ENCODE results near the gene ELL2.

ELL2 gene

DNA sequence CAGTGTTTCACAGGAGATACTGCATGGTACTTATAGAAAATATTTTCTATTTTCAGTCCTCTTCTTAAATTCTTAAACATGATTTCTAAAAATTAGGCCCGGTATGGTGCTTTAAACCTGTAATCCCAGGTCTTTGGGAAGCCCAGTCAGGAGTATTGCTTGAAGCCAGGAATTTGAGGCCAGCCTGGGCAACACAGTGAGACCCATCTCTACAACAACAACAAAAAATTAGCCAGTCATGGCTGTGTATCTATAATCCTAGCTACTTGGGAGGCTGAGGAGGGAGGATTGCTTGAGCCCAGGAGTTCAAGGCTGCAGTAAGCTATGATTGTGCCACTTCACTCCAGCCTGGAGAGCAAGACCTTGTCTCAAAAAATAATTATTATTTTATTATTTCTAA lies 23.3 kb downstream of the ELL2 start:
- H3K4me1 ChIP-seq (ENCODE audit: control insufficient read depth in 1 of 2, insufficient read depth in 2 of 2, low read length in 2 of 2): peaks cover 8 to 10% of the 10 kb centered on the region in 2 donors
- no peak overlapping the region for H3K27ac ChIP-seq (ENCODE audit: low read length)
- no peak overlapping the region for H3K4me3 ChIP-seq (ENCODE audit: low read depth in 1 of 2, low read length in 2 of 2)
- H3K9me3 ChIP-seq (ENCODE audit: control insufficient read depth in 1 of 2, low read length in 2 of 2): no peaks in the 10 kb centered on the region
- H3K27me3 ChIP-seq (ENCODE audit: low read depth, low read length): no peaks in the 10 kb centered on the region
- H3K36me3 ChIP-seq (ENCODE audit: control insufficient read depth in 1 of 2, insufficient read depth in 2 of 2, low read length in 2 of 2): peaks cover 0 to 4% of the 10 kb centered on the region in 2 donors

DNA sequence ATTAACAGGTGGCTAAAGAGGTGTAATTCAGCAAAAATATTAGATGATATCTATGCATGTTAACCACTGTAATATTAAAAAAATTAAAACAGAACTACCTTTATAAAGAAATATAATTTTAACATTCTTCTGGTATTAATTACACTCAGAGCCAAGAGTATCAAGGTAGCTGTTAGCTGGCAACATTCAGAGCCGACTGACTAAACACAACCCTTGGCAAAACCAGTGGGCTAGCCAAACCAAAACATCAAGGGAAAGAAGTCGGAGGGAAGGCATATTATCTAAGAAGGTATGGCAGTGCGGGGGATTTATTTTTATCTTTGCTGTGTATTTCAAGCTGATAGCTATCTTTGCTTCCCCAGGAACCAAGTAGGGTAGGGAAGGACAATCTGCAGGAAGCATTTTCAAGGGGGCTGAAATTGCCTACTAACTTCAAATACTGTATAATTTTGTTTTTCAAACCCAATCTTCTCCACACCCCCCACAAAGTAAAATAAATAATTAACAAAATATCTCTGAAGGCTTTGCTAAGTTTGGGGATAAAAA lies 24.0 kb downstream of the ELL2 start:
- no peaks in the 10 kb centered on the region for H3K9me3 ChIP-seq (ENCODE audit: control insufficient read depth in 1 of 2, low read length in 2 of 2)
- peaks cover 7 to 10% of the 10 kb centered on the region in 2 donors for H3K4me1 ChIP-seq (ENCODE audit: control insufficient read depth in 1 of 2, insufficient read depth in 2 of 2, low read length in 2 of 2)
- no peak overlapping the region for H3K27ac ChIP-seq (ENCODE audit: low read length)

DNA sequence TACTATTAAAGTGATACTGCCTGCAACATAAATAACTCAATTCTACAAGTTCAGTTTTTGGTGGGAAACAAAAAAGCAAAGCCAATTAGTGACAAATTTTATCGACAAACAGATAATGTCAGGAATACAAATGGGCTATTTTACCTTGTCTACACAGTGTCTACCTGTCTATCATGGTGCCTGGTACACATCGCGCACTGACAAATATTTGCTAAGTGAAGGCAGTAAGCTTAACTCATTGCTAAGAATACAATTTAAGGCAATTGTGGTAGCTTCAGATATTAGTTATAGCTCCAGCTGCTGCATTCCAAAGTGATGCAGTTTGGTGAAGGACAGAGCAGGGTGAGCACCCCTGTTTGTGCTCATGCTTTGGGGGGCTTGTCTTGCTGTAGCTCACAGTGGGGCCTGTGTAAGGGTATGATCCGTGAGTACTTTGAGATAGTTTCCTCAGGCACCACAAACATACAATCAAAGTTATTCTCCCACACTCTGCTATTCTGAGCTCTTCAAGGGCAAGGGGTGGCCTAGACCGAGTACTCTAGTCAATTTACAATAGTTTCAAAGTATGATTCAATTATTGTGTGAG lies 24.7 kb downstream of the ELL2 start:
- Histone ChIP-seq H3K27me3 (ENCODE audit: low read depth, low read length) (no peaks in the 10 kb centered on the region), H3K27ac (ENCODE audit: low read length) (no peak overlapping the region), H3K9me3 (ENCODE audit: control insufficient read depth in 1 of 2, low read length in 2 of 2) (no peaks in the 10 kb centered on the region), H3K4me1 (ENCODE audit: control insufficient read depth in 1 of 2, insufficient read depth in 2 of 2, low read length in 2 of 2) (peaks cover 7 to 10% of the 10 kb centered on the region in 2 donors), H3K4me3 (ENCODE audit: low read depth in 1 of 2, low read length in 2 of 2) (no peak overlapping the region), H3K36me3 (ENCODE audit: control insufficient read depth in 1 of 2, insufficient read depth in 2 of 2, low read length in 2 of 2) (peaks cover 0 to 4% of the 10 kb centered on the region in 2 donors)

More for the DNA sequence above, 24.0 kb downstream of the ELL2 start:
- Histone ChIP-seq H3K27me3 (ENCODE audit: low read depth, low read length) (no peaks in the 10 kb centered on the region), H3K36me3 (ENCODE audit: control insufficient read depth in 1 of 2, insufficient read depth in 2 of 2, low read length in 2 of 2) (peaks cover 0 to 4% of the 10 kb centered on the region in 2 donors), H3K4me3 (ENCODE audit: low read depth in 1 of 2, low read length in 2 of 2) (no peak overlapping the region)

GRCh38 chr5:95935553-95936100 lies 26.0 kb downstream of the ELL2 start:
- H3K9me3 ChIP-seq (ENCODE audit: control insufficient read depth in 1 of 2, low read length in 2 of 2): no peaks in the 10 kb centered on the region
- H3K27ac ChIP-seq (ENCODE audit: low read length): no peak overlapping the region
- H3K4me1 ChIP-seq (ENCODE audit: control insufficient read depth in 1 of 2, insufficient read depth in 2 of 2, low read length in 2 of 2): peaks cover 2 to 3% of the 10 kb centered on the region in 2 donors
- H3K4me3 ChIP-seq (ENCODE audit: low read depth in 1 of 2, low read length in 2 of 2): no peak overlapping the region
- H3K27me3 ChIP-seq (ENCODE audit: low read depth, low read length): no peaks in the 10 kb centered on the region
- H3K36me3 ChIP-seq (ENCODE audit: control insufficient read depth in 1 of 2, insufficient read depth in 2 of 2, low read length in 2 of 2): peaks cover 0 to 4% of the 10 kb centered on the region in 2 donors

- Histone ChIP-seq H3K27ac (ENCODE audit: low read length) (no peak overlapping the region), H3K4me3 (ENCODE audit: low read depth in 1 of 2, low read length in 2 of 2) (no peak overlapping the region), H3K9me3 (ENCODE audit: control insufficient read depth in 1 of 2, low read length in 2 of 2) (no peaks in the 10 kb centered on the region), H3K36me3 (ENCODE audit: control insufficient read depth in 1 of 2, insufficient read depth in 2 of 2, low read length in 2 of 2) (peaks cover 4 to 5% of the 10 kb centered on the region in 2 donors), H3K27me3 (ENCODE audit: low read depth, low read length) (no peaks in the 10 kb centered on the region), H3K4me1 (ENCODE audit: control insufficient read depth in 1 of 2, insufficient read depth in 2 of 2, low read length in 2 of 2) (peaks cover 0 to 4% of the 10 kb centered on the region in 2 donors)
Observed at GRCh38 chr5:95934207-95934804, 27.3 kb downstream of the ELL2 start.

DNA sequence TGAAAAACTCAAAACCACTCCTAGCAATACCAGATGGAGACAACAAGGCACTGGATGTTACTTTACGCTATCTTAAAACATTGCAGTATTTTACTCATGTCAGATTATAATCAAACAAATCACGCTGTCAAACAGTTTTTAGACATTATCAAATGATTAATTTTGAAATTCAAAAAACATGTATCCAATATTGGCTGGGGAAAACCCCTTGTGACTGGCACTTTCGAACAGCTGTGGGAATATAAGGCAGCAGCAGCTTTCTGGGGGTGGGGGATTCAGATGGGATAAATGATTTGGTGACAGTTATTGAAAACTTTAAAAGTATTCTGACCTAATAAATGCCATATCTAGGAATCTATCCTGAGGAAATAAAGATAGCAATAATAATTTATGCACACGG lies 28.7 kb downstream of the ELL2 start:
- Histone ChIP-seq H3K36me3 (ENCODE audit: control insufficient read depth in 1 of 2, insufficient read depth in 2 of 2, low read length in 2 of 2) (peaks cover 4 to 5% of the 10 kb centered on the region in 2 donors), H3K9me3 (ENCODE audit: control insufficient read depth in 1 of 2, low read length in 2 of 2) (no peaks in the 10 kb centered on the region), H3K27me3 (ENCODE audit: low read depth, low read length) (no peaks in the 10 kb centered on the region), H3K27ac (ENCODE audit: low read length) (no peak overlapping the region), H3K4me1 (ENCODE audit: control insufficient read depth in 1 of 2, insufficient read depth in 2 of 2, low read length in 2 of 2) (peaks cover 0 to 4% of the 10 kb centered on the region in 2 donors), H3K4me3 (ENCODE audit: low read depth in 1 of 2, low read length in 2 of 2) (no peak overlapping the region)

DNA sequence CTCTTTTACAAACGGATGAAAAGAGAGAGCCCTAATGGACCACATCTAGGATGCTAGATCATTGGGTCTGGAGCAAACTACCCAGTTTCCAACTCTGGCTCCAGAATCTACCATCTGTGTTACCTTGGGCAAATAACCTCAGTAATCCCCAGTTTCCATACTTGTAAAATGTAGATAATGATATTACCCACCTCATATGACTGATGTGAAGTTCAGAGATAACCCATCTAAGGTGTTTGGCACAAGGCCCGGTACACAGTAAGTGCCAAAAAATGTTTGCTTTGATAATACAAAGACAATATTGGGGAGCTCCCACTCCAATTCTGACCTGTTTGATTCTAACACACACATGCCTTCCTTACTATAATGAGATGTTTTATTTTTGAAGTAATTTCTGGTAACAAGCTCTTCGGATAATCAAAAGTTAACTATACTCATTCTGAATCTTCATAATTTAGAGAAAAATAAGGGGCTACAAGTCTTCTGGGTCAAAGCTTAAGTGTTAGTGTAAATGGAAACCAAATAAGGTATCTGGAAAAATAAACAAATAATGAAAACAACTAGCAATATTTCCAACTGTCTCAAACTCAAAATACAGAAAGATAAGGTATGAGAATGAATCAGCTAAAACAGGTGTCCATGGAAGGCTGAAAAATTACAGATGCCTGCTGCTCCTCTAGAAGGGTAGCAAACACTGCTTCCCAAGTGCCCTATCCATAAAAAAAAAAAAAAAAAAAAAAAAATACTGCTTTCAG lies 30.4 kb downstream of the ELL2 start:
- Histone ChIP-seq H3K36me3 (ENCODE audit: control insufficient read depth in 1 of 2, insufficient read depth in 2 of 2, low read length in 2 of 2) (peaks cover 0 to 5% of the 10 kb centered on the region in 2 donors), H3K9me3 (ENCODE audit: control insufficient read depth in 1 of 2, low read length in 2 of 2) (no peaks in the 10 kb centered on the region), H3K27me3 (ENCODE audit: low read depth, low read length) (no peaks in the 10 kb centered on the region), H3K27ac (ENCODE audit: low read length) (no peak overlapping the region), H3K4me3 (ENCODE audit: low read depth in 1 of 2, low read length in 2 of 2) (no peak overlapping the region), H3K4me1 (ENCODE audit: control insufficient read depth in 1 of 2, insufficient read depth in 2 of 2, low read length in 2 of 2) (peaks cover 0 to 4% of the 10 kb centered on the region in 2 donors)

DNA sequence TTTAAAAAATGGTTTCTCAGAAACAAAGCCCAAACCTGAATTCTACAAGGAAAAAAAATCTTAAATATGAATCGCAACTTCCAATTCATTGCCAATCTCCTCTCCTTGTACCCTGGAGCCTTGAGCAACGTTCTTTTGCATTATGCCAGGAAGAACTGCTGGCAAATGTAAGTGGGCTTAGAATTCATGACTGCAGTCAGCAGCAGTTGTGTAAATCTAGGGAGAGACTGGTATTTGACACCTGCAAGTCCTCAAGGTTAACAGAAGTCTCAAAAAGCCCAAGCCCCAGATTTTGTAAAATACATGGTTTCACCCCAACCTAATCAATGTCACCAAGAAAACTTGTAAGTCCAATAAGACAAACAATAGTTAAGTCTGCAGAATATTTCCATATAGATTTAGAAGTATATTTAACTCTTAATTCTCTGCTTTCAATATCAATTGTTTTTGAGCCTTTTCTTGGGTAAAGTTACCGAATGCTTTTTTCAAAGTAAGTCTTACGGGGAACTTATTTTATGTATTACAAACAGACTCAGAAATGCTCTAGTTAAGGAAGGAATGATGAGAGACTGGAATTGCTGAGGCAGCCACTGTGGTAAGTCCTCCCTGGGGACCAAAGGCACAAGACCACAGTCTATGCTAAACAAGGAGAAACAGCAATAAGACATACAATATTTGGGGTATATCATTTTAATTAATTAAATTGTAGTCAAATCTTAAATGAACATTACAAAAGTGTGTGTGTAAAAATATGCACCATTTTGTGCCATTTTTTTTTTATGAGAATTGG lies 31.3 kb downstream of the ELL2 start:
- Histone ChIP-seq H3K36me3 (ENCODE audit: control insufficient read depth in 1 of 2, insufficient read depth in 2 of 2, low read length in 2 of 2) (peaks cover 0 to 5% of the 10 kb centered on the region in 2 donors), H3K4me3 (ENCODE audit: low read depth in 1 of 2, low read length in 2 of 2) (no peak overlapping the region), H3K9me3 (ENCODE audit: control insufficient read depth in 1 of 2, low read length in 2 of 2) (no peaks in the 10 kb centered on the region), H3K27me3 (ENCODE audit: low read depth, low read length) (no peaks in the 10 kb centered on the region), H3K4me1 (ENCODE audit: control insufficient read depth in 1 of 2, insufficient read depth in 2 of 2, low read length in 2 of 2) (peaks cover 0 to 4% of the 10 kb centered on the region in 2 donors), H3K27ac (ENCODE audit: low read length) (no peak overlapping the region)

- H3K4me1 ChIP-seq (ENCODE audit: control insufficient read depth in 1 of 2, insufficient read depth in 2 of 2, low read length in 2 of 2): peaks cover 0 to 7% of the 10 kb centered on the region in 2 donors
- peaks cover 0 to 5% of the 10 kb centered on the region in 2 donors for H3K36me3 ChIP-seq (ENCODE audit: control insufficient read depth in 1 of 2, insufficient read depth in 2 of 2, low read length in 2 of 2)
- H3K27ac ChIP-seq (ENCODE audit: low read length): no peak overlapping the region
- H3K4me3 ChIP-seq (ENCODE audit: low read depth in 1 of 2, low read length in 2 of 2): no peak overlapping the region
- no peaks in the 10 kb centered on the region for H3K27me3 ChIP-seq (ENCODE audit: low read depth, low read length)
- H3K9me3 ChIP-seq (ENCODE audit: control insufficient read depth in 1 of 2, low read length in 2 of 2): no peaks in the 10 kb centered on the region
Observed at GRCh38 chr5:95928724-95929253, 32.9 kb downstream of the ELL2 start.

DNA sequence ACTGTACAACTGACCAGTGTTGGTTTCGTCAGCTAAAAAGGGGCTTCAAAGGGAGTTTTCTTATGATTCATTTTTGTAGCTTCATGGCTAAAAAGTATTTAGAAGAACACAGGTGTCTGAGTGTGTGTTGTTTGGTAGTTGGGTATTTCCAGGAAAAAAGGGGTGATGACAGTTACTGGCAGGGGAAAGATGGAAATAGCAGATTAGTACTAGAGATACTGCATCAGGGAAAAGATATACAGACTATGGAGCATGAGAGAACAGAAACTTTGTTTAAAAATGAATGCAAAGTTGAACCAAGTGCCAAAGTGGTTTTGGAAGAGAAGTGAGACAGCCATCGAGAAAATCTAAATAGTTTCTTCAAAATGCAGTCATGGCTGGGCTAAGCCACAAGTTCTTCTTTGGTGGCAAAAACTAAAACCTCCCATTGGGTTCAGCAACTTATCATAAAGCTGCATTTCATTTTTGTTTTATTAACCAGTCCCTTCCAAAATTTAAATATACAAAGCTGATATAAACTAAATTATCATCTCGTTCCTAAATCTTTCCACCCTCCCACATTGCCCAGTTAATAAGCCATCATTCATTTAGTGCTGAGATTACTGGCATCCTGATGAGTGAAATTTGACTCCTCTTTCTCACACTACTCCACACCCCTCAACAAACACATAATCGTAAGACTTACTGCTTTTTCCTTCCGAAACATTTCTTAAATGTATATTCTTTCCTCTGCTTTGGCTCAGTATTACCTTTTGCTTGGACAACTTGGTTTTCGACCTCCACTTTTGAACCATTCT lies 33.5 kb downstream of the ELL2 start:
- Histone ChIP-seq H3K36me3 (ENCODE audit: control insufficient read depth in 1 of 2, insufficient read depth in 2 of 2, low read length in 2 of 2) (peaks cover 0 to 5% of the 10 kb centered on the region in 2 donors), H3K27ac (ENCODE audit: low read length) (no peak overlapping the region), H3K4me3 (ENCODE audit: low read depth in 1 of 2, low read length in 2 of 2) (no peak overlapping the region), H3K4me1 (ENCODE audit: control insufficient read depth in 1 of 2, insufficient read depth in 2 of 2, low read length in 2 of 2) (peaks cover 0 to 7% of the 10 kb centered on the region in 2 donors), H3K9me3 (ENCODE audit: control insufficient read depth in 1 of 2, low read length in 2 of 2) (no peaks in the 10 kb centered on the region), H3K27me3 (ENCODE audit: low read depth, low read length) (no peaks in the 10 kb centered on the region)

All from muscle layer of duodenum (tissue), 2 donors.